ENCODE measurements around the gene SEPTIN2.

GRCh38 chr2:241389697-241390096 lies 74.0 kb downstream of the SEPTIN2 start:
- TF ChIP-seq CTCF (IDR thresholded peaks at IDR 0.05): no peak
- no peak for TF ChIP-seq POLR2A (IDR thresholded peaks at IDR 0.05)
